Measurements from ENCODE around the gene DGKI. TPM values are rescaled to one million over a fixed set of nuclear protein-coding genes. Genes with fewer than 3 reads are reported as not detected.

The DGKI gene
- total and polyA plus RNA-seq, 2 experiments from 2014 or later, result 0.16 to 1.0 TPM

GRCh38 chr7:137564677-137565076 lies 282.1 kb downstream of the DGKI start:
- H3K9me2 ChIP-seq (ENCODE audit: insufficient read depth), result no peaks in the 10 kb centered on the region
- Mint-ChIP-seq H3K27me3 (ENCODE audit: insufficient read depth, low read depth, poor library complexity) (peaks cover 1% of the 10 kb centered on the region), H3K4me3 (no peak overlapping the region), H3K4me1 (peaks cover 4% of the 10 kb centered on the region; the same call in 1 of the 3 replicates), H3K27ac (no peak overlapping the region), H3K9me3 (no peaks in the 10 kb centered on the region; the same call in 2 of the 3 replicates), H3K36me3 (ENCODE audit: low read depth) (no peaks in the 10 kb centered on the region)
- ATAC-seq (peak; percentile 85), DNase-seq (ENCODE audit: low spot score) (peak; percentile 73)
- H3K79me2 ChIP-seq (replicated peaks; ENCODE audit: insufficient read depth), result no peaks in the 10 kb centered on the region
- H3K4me3 ChIP-seq, result no peak overlapping the region
- H4K20me1 ChIP-seq (replicated peaks; ENCODE audit: insufficient read depth), result no peaks in the 10 kb centered on the region
- no peak overlapping the region for H2AFZ ChIP-seq
- no peaks in the 10 kb centered on the region for H3K36me3 ChIP-seq (ENCODE audit: insufficient read depth)
- no peaks in the 10 kb centered on the region for H3K27me3 ChIP-seq (ENCODE audit: insufficient read depth)
- peaks cover 3% of the 10 kb centered on the region; the same call in 1 of the 2 replicates for H3K4me1 ChIP-seq (ENCODE audit: insufficient read depth)
- TF ChIP-seq NANOG (IDR thresholded peaks at IDR 0.05; ENCODE audit: borderline replicate concordance), result no peak
- TF ChIP-seq CTCF (conservative IDR thresholded peaks at IDR 0.05; ENCODE audit: low read depth in 2 of 2), result 0 out of 4 replicates have a peak, but pooled peaks of 1 of the 2 experiments have one; percentile 11
- no peak for TF ChIP-seq EZH2 (IDR thresholded peaks at IDR 0.05; ENCODE audit: low read depth, unreplicated experiment)
- no peak overlapping the region for H3K27ac ChIP-seq (ENCODE audit: low read depth)
- H3K4me2 ChIP-seq, result no peak overlapping the region
- no peaks in the 10 kb centered on the region for H3F3A ChIP-seq (replicated peaks; ENCODE audit: low read depth)

- Mint-ChIP-seq H3K27ac (no peak overlapping the region), H3K9me3 (no peaks in the 10 kb centered on the region; the same call in 2 of the 3 replicates), H3K4me3 (no peak overlapping the region), H3K36me3 (ENCODE audit: low read depth) (no peaks in the 10 kb centered on the region), H3K4me1 (peaks cover 4% of the 10 kb centered on the region; the same call in 1 of the 3 replicates), H3K27me3 (ENCODE audit: insufficient read depth, low read depth, poor library complexity) (peaks cover 1% of the 10 kb centered on the region)
- no peak overlapping the region for H3K27ac ChIP-seq (ENCODE audit: low read depth)
- H2AFZ ChIP-seq, result no peak overlapping the region
- no peak for DNase-seq (ENCODE audit: low spot score)
- H4K20me1 ChIP-seq (replicated peaks; ENCODE audit: insufficient read depth), result no peaks in the 10 kb centered on the region
- ATAC-seq, result no peak
- H3K9me2 ChIP-seq (ENCODE audit: insufficient read depth), result no peaks in the 10 kb centered on the region
- H3K4me1 ChIP-seq (ENCODE audit: insufficient read depth), result peaks cover 3% of the 10 kb centered on the region; the same call in 1 of the 2 replicates
- no peak overlapping the region for H3K4me3 ChIP-seq
- H3K36me3 ChIP-seq (ENCODE audit: insufficient read depth), result no peaks in the 10 kb centered on the region
- TF ChIP-seq EZH2 (IDR thresholded peaks at IDR 0.05; ENCODE audit: low read depth, unreplicated experiment), result no peak
- no peak for TF ChIP-seq CTCF (conservative IDR thresholded peaks at IDR 0.05; ENCODE audit: low read depth in 2 of 2)
- TF ChIP-seq NANOG (IDR thresholded peaks at IDR 0.05; ENCODE audit: borderline replicate concordance), result no peak
- no peak for TF ChIP-seq EZH2phosphoT487 (IDR thresholded peaks at IDR 0.05; ENCODE audit: unreplicated experiment)
- no peak for TF ChIP-seq ETS1 (IDR thresholded peaks at IDR 0.05)
- no peaks in the 10 kb centered on the region for H3K79me2 ChIP-seq (replicated peaks; ENCODE audit: insufficient read depth)
- H3F3A ChIP-seq (replicated peaks; ENCODE audit: low read depth), result no peaks in the 10 kb centered on the region
- H3K27me3 ChIP-seq (ENCODE audit: insufficient read depth), result no peaks in the 10 kb centered on the region
- no peak overlapping the region for H3K4me2 ChIP-seq
These were observed 282.8 kb downstream of the DGKI start for GRCh38 chr7:137563981-137564380.

Data from GM23338 (cell line).